Fibroblast of skin of back (primary cell): ENCODE data around the gene GCN1.
A peak's percentile ranks its signal among the peaks of the same experiment; 100 is the strongest.

ENCODE experiments used
- DNase-seq: peaks from one replicate; pipeline ENCODE4 v3.0.0-alpha.2; 2013

Gene GCN1

DNA sequence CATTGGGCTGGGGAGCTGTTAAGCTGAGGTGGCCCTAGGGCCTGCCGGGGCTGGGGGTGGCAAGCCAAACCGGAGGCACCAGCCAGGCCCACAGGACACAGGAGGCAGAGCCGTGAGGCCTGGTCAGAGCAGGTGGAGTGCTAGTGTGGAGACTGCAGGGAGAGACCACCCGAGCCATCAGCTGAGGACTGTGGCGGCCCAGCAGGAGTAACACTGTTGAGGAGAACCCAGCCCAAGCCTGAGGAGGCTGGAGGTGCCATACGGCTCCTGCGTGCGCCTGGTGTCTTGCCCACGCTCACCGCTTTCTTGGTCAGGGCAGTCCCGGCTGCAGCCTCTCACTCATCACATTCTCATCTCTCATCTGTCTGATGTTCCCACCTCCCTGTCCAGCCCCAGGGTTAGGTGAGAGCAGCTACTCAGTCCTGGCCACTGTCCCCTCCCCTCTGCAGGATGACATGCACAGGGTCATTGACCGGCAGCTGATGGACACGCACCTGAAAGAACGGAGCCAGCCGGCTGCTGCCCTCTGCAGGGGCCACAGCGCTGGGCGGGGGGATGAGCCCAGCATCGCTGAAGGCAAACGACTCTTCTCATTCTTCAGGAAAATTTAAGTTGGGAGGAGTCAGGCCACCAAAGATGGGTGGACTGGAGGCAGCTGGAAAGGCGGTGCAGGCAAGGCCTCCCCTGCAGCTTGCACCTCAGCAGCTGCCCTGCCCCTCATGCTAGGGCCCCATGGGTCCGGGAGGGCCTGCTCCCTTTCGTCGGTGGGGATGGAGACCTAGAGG, 101.8 kb downstream of the GCN1 start:
- no peak for DNase-seq

DNA sequence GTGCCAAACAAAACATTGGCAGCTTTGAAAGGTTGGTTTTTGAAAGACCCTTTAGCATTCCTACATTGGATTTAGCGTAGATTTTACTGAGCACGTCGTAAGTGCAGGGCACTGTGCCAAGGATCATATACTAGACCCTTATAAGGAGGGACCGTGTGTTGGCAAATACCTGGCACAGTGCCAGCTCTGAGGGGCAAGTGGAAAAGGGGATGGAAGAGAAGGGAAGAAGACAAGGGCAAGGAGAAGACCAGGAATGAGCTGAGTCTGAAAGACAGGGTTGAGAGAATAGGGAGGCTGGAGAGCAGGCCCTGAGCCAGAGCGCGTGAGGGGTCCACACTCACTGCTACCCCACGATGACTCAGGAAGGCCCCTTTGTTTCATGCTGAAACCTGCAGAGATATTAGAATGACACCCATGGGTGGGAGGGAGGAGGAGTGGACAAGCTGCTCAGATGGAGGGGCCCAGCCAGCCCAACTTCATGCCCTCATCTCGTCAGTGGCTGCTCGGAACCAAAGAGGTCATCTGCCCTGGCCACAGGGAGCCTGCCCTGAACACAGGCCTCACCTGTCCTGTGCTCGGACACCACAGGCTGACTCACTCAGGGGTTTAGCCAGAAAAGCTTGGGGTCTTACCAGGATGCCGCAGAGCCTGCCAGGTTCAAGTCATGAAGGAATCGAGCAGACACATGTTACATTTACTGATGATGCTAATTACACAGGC, 103.0 kb downstream of the GCN1 start:
- no peak for DNase-seq

DNA sequence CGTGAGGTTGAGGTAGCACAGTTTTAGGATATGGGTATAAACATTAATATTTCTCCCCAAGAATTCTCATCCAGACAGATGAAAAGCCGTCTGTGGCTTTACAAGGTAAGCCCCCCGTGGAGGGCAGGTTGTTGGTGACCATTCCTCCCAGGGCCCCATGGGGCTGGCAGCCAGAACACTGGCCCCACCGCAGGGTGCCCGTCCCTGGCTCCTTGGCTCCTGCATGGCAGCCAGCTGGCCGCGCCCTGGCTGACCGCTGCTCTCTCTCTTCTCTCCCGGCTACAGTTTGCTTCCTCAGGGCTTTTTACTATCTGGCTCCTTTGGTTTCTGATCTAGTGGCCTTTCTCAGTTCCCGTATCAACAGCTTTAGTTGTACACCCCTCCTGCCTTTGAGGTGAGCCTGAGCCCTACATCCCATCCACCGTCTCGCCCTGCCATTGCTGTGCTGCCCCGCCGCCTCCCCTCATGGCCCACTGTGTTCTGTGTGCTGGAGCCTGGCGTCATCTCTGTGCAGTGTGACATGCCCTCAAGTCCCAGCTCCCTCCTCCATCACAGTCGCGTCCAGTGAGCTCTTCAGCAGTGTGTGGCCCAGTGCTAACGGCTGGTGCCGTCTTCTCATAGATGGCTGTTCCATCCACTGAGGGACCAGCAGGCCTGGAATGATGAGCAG, 103.8 kb downstream of the GCN1 start:
- DNase-seq, result no peak

DNA sequence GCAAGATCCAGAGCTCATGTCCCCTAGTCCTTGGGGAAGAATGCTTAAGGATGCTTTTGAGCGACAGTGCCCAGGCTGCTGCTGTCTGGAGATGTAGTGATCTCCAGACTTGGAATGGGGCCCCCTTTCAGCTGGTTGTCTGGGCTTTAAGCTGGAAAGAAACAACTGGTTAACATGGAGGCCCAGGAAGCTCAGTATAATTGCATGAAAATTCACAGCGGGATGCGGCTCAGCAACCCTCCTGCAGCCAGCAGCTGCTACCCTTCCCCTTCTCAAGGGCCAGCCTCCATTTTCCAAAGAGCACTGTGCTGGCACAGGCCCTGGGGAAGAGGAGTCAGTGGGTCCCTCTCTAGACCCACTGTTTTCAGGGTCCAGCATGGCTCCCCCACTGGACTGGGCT, 104.3 kb downstream of the GCN1 start:
- no peak for DNase-seq

DNA sequence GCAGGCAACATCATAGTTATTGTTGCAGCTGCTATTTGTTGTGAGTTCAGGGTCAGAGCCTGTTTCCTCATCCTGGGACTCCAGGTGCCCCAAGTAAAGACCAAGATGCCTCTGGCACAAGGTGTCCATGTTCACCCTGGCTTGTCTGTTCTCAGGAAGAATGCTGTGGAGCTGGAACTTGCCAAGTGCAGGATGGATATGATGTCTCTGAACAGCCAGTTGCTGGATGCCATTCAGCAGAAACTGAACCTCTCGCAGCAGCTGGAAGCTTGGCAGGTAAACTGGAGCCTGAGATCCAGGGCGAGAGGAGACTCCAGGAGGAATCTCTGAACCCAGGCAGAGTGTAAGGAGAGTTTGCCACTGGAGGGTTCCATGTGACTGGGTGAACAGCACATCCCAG, 104.7 kb downstream of the GCN1 start:
- no peak for DNase-seq

DNA sequence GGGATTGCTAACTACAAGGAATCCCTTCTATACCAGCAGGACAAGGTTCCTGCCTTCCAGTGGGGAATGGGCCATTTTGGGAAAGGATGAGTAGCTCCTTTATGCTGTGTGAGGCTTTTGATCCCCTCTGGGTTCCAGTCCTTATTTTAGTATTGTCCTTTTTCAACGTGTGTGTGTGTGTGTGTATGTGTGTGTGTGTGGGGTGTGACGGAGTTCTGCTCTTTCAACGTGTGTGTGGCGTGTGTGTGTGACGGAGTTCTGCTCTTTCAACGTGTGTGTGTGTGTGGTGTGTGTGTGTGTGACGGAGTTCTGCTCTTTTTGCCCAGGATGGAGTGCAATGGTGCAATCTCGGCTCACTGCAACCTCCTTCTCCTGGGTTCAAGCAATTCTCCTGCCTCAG, 105.4 kb downstream of the GCN1 start:
- DNase-seq, result no peak

DNA sequence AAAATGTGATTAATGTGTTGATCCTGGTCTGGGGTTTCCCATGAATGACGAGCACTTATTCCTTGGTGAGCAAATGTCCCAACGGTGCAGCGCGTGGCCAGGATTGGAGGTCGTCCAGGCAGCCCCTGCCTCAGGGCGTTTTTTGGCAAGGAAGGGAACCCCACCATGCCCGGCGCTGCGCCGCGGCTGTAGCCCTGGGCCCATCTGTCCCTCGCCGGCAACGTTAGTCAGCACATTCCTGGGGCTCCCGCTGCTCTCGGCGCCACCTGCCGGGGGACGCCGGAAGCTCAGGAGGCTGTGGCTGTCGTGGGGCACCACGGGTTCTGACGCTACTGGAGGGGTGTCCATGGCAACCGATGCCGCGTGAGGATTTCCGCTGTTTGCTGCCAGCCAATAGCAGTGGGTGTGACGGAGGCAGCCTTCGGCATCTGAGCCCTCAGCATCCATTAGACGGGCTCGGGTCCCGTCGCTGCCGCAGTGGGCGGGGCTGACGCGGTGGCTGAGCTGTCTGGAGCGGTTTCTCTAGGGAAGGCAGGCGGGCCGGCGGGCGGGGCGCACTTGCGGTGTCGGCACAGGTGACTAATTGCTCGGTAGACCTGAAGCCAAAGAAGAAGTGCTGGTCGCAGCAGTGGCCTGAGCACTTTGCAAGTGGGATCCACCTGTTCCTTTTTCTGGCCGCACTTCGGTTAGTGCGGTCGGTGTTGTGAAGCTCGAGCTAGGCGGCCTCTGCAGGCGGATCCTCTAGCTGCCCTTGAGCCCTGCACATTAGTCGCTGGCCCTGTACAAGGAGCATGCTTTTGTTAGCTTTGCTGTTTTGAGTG, 107.5 kb downstream of the GCN1 start:
- peak; percentile 98 for DNase-seq

DNA sequence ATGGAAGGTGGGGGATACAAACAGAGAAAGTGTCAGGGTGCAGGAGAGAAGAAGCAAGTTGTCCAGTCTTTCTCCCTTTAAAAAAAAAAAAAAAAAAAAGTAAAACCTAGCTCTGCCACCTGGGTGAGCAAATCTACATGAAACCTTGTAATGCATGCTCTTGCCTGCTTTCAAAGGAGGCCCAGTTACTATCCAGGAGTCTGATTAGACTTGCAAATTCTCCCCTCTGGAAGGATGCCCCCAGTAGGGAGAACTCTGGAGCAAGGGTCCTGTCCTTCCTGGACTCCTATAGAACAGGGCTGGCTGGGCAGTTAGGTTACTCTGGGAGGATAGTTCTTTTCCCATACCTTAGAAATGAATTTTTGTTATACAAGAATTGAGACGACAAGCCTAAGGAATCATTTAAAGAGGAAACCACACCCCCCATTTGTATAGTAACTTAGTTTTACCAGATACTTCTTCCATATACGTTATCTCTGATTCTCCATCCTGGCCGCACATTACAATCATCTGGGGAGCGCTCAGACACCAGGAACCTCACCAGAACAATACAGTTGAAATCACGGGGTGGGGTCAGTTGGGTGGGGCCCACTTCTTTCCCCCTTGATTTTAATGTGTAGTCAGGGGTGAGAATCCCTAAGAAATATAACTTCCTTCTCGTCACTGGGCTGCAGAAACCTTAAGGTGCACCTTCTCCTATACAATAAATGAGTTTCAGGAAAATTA, 108.4 kb downstream of the GCN1 start:
- no peak for DNase-seq

DNA sequence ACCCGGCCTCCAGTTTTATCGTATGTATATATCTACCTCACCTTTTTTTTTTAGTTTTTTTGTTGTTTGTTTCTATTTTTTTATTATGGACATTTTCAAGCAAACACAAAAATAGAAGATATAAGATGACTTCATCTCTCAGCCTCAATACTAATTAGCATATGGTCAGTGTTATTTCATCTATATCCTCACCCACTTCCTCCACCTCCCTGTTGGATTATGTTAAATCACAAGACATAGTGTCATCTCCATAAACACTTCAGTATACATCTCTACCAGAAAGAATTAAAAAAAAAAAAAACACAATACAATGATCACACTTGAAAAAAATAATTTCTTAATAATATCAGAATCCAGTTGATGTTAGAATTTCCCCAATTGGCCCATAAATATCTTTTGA, 112.9 kb downstream of the GCN1 start:
- DNase-seq, result no peak

DNA sequence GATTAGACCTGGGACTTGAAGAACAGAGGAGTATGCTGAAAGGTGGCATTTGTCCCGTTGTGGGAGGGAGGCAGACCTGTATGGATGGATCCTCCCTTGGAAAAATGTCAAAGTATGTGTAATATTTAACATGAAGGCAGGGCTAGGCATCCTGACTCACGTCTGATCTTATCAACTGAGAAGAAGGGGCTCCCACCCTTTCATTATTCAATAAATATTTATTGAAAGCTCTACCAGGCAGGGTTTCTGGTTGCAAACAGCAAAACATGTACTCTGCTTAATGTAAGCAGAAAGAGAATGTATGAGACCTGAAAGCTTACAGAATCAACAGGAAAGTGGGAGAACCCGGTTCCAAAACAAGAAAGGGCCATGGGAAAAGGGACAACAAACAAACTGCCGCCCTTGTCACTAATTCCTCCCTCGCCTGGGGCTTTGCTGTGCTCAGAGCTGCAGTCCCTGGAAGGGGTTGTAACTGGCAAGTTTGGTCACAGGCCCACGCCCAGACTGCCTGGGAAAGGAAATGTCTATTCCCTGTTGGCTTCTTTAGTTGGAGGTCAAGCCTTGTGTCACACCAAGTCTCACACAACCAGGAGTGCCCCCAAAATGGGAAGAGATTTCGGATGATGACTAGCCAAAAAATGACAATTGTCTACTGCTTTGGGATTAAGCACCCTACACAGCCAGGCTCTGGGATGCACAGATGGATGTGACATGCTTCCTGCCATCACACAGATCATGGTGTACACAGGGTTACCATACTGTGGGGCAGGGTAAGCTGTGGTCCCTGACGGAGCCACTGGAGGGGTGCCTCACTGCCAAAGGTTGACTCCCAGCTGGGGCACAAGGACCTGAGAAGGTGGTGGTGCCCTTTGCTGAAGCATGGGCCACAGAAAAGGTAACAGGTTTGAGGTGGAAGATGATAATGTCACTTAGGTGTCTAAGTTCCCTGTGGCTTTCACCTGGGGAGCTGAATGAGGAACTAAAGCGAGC, 114.8 kb downstream of the GCN1 start:
- DNase-seq, result no peak

DNA sequence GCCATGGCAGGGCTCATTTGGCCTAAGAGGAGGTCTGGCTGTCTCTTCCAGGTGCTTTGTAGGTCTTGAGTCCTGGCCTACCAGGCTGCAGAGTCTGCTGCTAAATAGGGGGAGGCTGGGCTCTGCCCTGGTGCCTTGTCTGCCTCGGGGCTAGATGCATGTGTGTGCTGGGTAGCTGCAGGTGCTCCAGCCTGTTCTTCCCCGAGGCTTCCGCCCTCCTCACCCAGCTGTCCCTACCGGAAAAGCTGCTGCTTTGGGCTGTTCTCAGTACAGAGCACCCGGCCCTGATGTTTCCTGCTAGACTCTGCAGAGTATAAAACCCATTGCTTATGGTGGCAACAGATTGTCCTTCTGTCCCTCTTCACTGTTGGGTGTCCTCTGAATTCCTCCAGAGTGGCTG, 115.6 kb downstream of the GCN1 start:
- no peak for DNase-seq

DNA sequence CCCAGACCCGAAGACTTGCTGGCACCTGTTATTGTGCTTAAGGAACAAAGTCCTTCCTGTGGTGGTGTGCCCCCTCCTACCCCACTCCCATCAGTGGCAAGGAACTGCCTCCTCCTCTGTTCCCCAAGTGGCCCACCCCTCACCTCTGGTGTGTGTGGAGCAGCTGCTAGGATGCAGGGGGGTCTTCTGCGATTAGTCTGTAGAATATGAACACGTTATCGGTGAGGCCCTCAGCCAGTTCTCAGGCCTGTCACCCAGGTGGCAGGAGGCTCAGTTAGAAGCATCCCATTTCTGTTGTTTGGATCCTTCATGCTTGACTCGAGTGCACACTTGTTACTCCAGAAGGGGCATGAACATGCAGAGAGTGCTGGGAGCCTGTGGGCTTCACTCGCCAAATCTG, 117.3 kb downstream of the GCN1 start:
- no peak for DNase-seq
